ENCODE measurements around the gene MFSD11.

DNA sequence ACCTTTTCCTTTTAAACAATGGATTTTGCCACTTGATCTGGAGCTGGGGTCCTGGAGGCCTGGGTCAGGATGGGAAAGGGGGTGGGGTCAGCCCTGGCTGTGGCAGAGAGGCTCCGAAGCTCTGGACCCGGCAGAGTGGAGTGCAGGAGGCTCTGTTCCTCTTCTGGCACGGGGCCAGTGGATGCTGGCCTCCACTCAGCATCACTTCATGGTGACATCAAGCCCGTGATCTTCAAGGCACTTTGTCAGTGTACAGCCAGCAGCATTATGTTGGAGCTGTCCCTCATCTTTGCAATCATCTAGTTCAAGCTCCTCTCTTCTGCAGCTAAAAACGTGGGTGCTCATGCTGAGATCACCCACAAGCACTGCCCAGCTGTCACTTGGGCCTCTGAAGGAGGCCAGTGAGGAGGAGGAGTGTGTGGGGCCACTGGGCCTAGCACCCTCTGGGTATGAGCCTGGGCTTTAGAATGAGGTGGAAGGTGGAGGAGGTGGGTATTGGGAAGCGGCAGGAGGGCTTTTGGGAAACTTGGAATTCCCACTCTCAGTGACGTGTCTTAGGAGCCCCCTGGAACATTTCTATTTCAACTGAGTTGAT, 84.4 kb downstream of the MFSD11 start:
- TF ChIP-seq EP300 (conservative IDR thresholded peaks at IDR 0.05; ENCODE audit: poor library complexity, severe bottlenecking) (no peak), EZH2 (IDR thresholded peaks at IDR 0.05; ENCODE audit: borderline replicate concordance, insufficient read depth, low read length, poor library complexity, severe bottlenecking) (no peak), MXI1 (conservative IDR thresholded peaks at IDR 0.05; ENCODE audit: poor library complexity, severe bottlenecking) (no peak)
- TF ChIP-seq, protein P1, sequence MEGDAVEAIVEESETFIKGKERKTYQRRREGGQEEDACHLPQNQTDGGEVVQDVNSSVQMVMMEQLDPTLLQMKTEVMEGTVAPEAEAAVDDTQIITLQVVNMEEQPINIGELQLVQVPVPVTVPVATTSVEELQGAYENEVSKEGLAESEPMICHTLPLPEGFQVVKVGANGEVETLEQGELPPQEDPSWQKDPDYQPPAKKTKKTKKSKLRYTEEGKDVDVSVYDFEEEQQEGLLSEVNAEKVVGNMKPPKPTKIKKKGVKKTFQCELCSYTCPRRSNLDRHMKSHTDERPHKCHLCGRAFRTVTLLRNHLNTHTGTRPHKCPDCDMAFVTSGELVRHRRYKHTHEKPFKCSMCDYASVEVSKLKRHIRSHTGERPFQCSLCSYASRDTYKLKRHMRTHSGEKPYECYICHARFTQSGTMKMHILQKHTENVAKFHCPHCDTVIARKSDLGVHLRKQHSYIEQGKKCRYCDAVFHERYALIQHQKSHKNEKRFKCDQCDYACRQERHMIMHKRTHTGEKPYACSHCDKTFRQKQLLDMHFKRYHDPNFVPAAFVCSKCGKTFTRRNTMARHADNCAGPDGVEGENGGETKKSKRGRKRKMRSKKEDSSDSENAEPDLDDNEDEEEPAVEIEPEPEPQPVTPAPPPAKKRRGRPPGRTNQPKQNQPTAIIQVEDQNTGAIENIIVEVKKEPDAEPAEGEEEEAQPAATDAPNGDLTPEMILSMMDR (IDR thresholded peaks at IDR 0.05; ENCODE audit: poor library complexity, severe bottlenecking), result no peak

All from neural cell (in vitro differentiated cells).